MCF 10A (cell line): ENCODE measurements around the gene C8G. TPM values are rescaled to one million over a fixed set of nuclear protein-coding genes. Genes with fewer than 3 reads are reported as not detected.

Experiments used
- BruUV-seq: library from RNA; stranded (reverse); fragments of 400-500 nt; replicated peaks from 2 replicates; lab custom pipeline; 2021; lab: Mats Ljungman, UMichigan
- CTCF ChIA-PET: fragments of 300-600 bp; sonication (Branson Sonifier 250); formaldehyde crosslinking; extraction: SDS; loops from one replicate; lab custom pipeline; 2021; ENCODE audit warnings: antibody characterized with exemption, inconsistent platforms; lab: Yijun Ruan, JAX
- POLR2A ChIA-PET: fragments of 300-600, 350-650 bp; sonication (Branson Sonifier 250); formaldehyde crosslinking; extraction: SDS; loops from one replicate; lab custom pipeline; 2020; ENCODE audit warnings: antibody characterized with exemption, inconsistent platforms; lab: Yijun Ruan, JAX
- DNase-seq: peaks from one replicate; pipeline ENCODE4 v3.0.0-alpha.2; 2018; ENCODE audit not compliant: unreplicated experiment
- H3K27ac Mint-ChIP-seq: one replicate; pipeline ENCODE4 v1.8.0; 2022; ENCODE audit warnings: mild to moderate bottlenecking, low read depth, mixed read lengths; ENCODE audit not compliant: unreplicated experiment
- H3K27me3 Mint-ChIP-seq: one replicate; pipeline ENCODE4 v1.8.0; 2022; ENCODE audit warnings: mixed read lengths; ENCODE audit not compliant: insufficient read depth, unreplicated experiment
- H3K36me3 Mint-ChIP-seq: one replicate; pipeline ENCODE4 v1.8.0; 2022; ENCODE audit warnings: mild to moderate bottlenecking, moderate library complexity, mixed read lengths; ENCODE audit not compliant: insufficient read depth, unreplicated experiment
- H3K4me1 Mint-ChIP-seq: one replicate; pipeline ENCODE4 v1.8.0; 2022; ENCODE audit warnings: mixed read lengths; ENCODE audit not compliant: insufficient read depth, unreplicated experiment
- H3K4me3 Mint-ChIP-seq: one replicate; pipeline ENCODE4 v1.8.0; 2022; ENCODE audit warnings: mild to moderate bottlenecking, moderate library complexity, mixed read lengths; ENCODE audit not compliant: unreplicated experiment
- H3K9me3 Mint-ChIP-seq: one replicate; pipeline ENCODE4 v1.8.0; 2022; ENCODE audit warnings: mixed read lengths; ENCODE audit not compliant: unreplicated experiment
- intact Hi-C: fragments of 100-400 bp; cut with micrococcal nuclease; formaldehyde crosslinking; loops from 2 replicates; pipeline ENCODE4 v1.14.1; 2022
- total RNA-seq: library from RNA; stranded (reverse); gene quantifications from 2 replicates; pipeline ENCODE4 v1.2.3, GENCODE V29; 2022
- TF ChIP-seq, protein P1 (sequence below): fragments of 200-600 bp; IDR thresholded peaks from one replicate; pipeline ENCODE4 v1.8.0; 2022; ENCODE audit warnings: antibody characterized with exemption, mild to moderate bottlenecking; ENCODE audit not compliant: unreplicated experiment

The C8G gene
- total RNA-seq, 1 experiment from 2014 or later = 1.0 TPM

DNA sequence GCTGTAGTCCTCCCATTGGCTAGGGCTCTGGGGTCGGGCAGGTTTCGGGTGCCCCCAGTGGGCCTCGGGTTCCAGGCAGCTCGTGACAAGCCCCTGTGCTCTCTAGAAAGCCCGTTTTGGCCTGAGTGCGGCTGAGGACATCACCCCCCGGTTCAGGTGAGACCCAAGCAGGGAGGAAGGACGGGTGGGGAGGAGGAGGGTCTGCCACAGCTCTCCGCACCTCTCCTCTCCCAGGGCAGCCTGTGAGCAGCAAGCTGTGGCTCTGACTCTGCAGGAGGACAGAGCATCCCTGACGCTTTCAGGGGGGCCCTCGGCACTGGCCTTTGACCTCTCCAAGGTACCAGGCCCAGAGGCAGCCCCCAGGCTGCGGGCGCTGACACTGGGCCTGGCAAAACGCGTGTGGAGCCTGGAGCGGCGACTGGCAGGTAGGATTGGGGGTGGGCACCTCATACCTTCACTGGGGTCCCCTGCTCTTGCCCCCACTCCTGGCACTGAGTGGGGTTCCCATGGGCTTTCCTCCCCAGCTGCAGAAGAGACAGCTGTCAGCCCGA lies 47.9 kb downstream of the C8G start:
- ChIA-PET CTCF (interaction anchor here (0.6 to 2.1 kb wide), 4 partner anchors 36 to 822 kb away, joined by 3 to 7 read pairs (median 4); no protein-coding TSS in a partner anchor), POLR2A (interaction anchor here (0.8 to 2.0 kb wide), 5 partner anchors 21 to 137 kb away, joined by 3 to 9 read pairs (median 5); no protein-coding TSS in a partner anchor)
- BruUV-seq = TSS peak; percentile 82
- no peaks in the 10 kb centered on the region for H3K27me3 Mint-ChIP-seq
- no peak for DNase-seq
- peaks cover 12% of the 10 kb centered on the region for H3K36me3 Mint-ChIP-seq
- no peaks in the 10 kb centered on the region for H3K9me3 Mint-ChIP-seq
- TF ChIP-seq, protein P1, sequence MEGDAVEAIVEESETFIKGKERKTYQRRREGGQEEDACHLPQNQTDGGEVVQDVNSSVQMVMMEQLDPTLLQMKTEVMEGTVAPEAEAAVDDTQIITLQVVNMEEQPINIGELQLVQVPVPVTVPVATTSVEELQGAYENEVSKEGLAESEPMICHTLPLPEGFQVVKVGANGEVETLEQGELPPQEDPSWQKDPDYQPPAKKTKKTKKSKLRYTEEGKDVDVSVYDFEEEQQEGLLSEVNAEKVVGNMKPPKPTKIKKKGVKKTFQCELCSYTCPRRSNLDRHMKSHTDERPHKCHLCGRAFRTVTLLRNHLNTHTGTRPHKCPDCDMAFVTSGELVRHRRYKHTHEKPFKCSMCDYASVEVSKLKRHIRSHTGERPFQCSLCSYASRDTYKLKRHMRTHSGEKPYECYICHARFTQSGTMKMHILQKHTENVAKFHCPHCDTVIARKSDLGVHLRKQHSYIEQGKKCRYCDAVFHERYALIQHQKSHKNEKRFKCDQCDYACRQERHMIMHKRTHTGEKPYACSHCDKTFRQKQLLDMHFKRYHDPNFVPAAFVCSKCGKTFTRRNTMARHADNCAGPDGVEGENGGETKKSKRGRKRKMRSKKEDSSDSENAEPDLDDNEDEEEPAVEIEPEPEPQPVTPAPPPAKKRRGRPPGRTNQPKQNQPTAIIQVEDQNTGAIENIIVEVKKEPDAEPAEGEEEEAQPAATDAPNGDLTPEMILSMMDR = no peak
- peak overlapping the region; percentile 82 for H3K4me3 Mint-ChIP-seq
- H3K4me1 Mint-ChIP-seq = peaks cover 4% of the 10 kb centered on the region
- intact Hi-C loops = loop anchor here (1.0 kb wide), 1 partner anchor 45 kb away; no protein-coding TSS in a partner anchor
- peak overlapping the region; percentile 81 for H3K27ac Mint-ChIP-seq

DNA sequence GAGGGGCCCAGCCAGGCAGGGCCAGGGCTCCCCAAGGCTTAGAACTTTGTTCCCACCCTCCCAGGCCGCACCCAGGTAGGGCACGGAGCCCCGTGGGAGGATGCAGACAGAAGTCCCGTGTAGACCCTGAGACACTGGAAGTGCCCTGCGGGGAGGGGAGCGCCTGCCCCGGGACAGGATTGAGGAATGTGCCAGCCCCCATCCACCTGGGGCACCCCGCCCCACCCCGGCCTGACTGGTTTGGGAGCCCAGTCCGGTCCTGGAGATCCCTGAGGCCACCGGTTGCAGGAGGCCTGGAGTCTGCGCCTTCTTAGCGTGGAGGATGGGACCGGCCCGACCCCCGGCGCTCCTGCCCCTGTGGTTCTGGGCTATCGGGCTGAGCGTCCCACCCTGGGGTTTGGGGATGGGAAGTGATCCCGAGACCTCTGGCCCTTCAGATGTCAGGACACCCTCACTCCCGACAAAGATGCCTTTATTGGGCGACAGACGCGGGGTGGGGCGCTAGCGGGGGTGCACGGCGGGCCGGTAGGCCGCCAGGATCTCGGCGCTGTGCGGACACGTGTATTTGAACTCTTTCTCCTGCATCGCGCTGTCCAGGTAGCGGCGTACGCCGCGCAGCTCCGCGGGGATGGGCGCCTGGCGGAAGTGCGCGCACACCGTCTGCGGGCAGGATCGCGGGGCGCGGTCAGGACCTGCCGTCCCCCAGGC lies 49.3 kb downstream of the C8G start:
- no peak overlapping the region for H3K27ac Mint-ChIP-seq
- no TSS peak for BruUV-seq
- DNase-seq = no peak
- no peaks in the 10 kb centered on the region for H3K27me3 Mint-ChIP-seq
- ChIA-PET CTCF (no interaction called here), POLR2A (interaction anchor here (0.7 kb wide), 1 partner anchor 45 kb away, joined by 3 read pairs; no protein-coding TSS in a partner anchor)
- intact Hi-C loops = no loop called here
- peak overlapping the region; percentile 82 for H3K4me3 Mint-ChIP-seq
- H3K36me3 Mint-ChIP-seq = peaks cover 12% of the 10 kb centered on the region
- TF ChIP-seq, protein P1 = no peak
- peaks cover 4% of the 10 kb centered on the region for H3K4me1 Mint-ChIP-seq
- no peaks in the 10 kb centered on the region for H3K9me3 Mint-ChIP-seq

DNA sequence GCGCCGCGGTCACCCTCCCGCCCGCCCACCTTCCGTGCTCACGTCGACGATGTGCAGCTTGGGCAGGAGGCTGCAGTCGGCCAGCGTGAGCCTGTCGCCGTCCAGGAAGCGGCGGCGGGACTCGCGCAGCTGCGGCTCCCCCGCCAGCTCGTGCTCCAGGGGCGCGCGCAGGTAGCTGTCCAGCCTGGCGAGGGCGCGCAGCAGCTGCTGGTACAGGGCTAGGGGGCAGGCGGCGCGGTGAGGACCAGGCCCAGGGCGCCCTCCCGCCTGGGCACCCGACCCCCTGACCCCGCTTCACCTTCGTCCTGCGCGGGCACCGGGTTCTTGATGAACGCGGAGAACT lies 49.8 kb downstream of the C8G start:
- Mint-ChIP-seq H3K4me3 (no peak overlapping the region), H3K36me3 (peaks cover 12% of the 10 kb centered on the region), H3K9me3 (no peaks in the 10 kb centered on the region), H3K27me3 (no peaks in the 10 kb centered on the region), H3K4me1 (peaks cover 4% of the 10 kb centered on the region), H3K27ac (no peak overlapping the region)
- BruUV-seq = no TSS peak
- CTCF ChIA-PET = no interaction called here
- POLR2A ChIA-PET = no interaction called here
- TF ChIP-seq, protein P1 = no peak
- intact Hi-C loops = no loop called here
- no peak for DNase-seq

DNA sequence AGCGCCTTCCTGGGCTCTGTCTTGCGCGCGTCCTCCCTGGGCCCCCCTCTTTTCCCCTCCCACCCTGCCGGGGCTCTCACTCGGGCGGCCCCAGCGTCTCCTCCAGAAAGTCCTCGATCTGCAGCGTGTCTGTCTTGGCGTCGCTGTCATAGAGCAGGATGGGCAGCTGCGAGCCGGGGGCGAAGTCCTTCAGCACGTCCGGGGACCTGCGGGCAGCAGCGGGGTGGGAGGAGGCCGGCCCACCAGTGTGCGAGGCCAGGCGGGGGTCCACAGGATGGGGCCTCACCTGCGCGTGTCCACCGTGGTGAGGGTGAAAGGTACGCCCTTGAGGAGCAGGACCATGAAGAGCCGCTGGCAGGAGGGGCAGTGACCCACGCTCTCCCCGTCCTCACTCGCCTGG lies 50.3 kb downstream of the C8G start:
- Mint-ChIP-seq H3K36me3 (peaks cover 12% of the 10 kb centered on the region), H3K27me3 (no peaks in the 10 kb centered on the region), H3K27ac (no peak overlapping the region), H3K4me1 (peaks cover 4% of the 10 kb centered on the region), H3K9me3 (no peaks in the 10 kb centered on the region), H3K4me3 (no peak overlapping the region)
- intact Hi-C loops = no loop called here
- BruUV-seq = no TSS peak
- CTCF ChIA-PET = interaction anchor here (0.9 kb wide), 1 partner anchor 34 kb away, joined by 4 read pairs; no protein-coding TSS in a partner anchor
- TF ChIP-seq, protein P1 = no peak
- POLR2A ChIA-PET = interaction anchor here (0.6 kb wide), 2 partner anchors 111 to 174 kb away, joined by 3 read pairs; no protein-coding TSS in a partner anchor
- DNase-seq = no peak
